K562 treated with DMSO at 1 percent for 48 hours (cell line): Measurements from ENCODE around the gene DLG3. TPM values are rescaled to one million over a fixed set of nuclear protein-coding genes. Genes with fewer than 3 reads are reported as not detected.

Source experiments
- total RNA-seq: library from RNA; unstranded; fragments of 300-600 nt; gene quantifications from 2 replicates; pipeline ENCODE4 v1.2.3, GENCODE V29; 2022; ENCODE audit warnings: low replicate concordance; ENCODE audit errors: extremely low read depth

The DLG3 gene
- not detected in 2 replicates for total RNA-seq

DNA sequence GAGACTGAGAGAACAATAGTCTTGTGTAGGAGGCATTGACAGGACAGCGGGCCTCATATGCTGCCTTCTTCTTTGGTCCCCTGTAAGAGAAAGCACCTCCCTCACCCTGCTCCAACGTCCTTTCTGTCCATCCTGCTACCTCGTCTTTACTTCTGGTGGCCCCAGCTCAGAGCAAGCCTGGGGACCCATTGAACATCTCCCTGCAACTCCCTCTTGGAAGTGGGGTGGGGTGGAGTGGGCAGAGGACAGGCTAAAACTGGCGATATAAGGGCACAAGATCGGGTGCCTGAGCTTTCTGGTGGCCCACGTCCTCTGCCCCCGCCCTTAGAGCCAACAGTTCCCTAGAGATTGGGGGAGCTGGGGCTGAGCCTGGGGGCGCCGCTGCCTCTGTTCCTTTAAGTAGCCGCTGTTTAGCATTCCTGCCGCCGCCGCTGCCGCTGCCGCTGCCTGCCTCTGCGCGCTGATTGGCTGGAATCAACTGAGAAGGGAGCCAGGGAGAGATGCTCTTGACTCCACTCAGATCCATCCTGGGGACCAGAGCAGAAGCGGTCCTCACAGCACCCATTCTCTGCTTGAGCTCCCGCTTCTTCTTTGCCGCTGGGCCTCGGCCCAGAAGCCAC lies at the start of gene DLG3:
DLG3 (plus strand) TSS at position 510 of the 620 bp plus-strand sequence. CDS start 367 bp downstream, outside the sequence.

DNA sequence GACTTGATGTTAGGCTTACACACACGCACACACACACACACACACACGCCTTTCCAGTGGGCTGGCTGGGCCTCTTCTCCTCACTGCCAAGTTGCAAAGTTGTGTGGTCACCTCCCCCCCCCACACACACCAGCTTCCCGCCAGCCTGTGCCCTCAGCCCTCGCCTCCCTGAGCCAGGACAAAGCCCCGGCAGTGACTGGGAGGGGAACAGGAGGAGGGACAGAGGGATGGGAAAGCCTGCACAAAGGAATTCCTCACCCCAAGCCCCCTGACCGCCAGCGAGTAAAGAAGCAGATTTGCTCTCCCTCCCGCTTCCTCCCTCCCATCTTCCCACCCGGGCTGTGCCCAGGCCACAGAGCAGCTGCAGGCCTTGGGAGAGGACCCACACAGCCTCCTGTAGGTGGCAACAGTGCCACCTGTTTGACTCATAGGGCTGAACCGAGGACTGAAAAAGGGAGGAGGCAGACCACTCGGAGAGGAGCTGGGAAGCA lies 21.7 kb upstream of the DLG3 start, which contains the start of gene GDPD2:
GDPD2 (plus strand) TSS at position 464 of the 491 bp plus-strand sequence. CDS start 1,671 bp downstream, outside the sequence.

Other genes with a start within 250 kb of the DLG3 start
- not detected in 2 replicates for gene AWAT1, start 210.2 kb upstream of the DLG3 start, total RNA-seq
- not detected in 2 replicates for gene P2RY4, start 184.6 kb upstream of the DLG3 start, total RNA-seq
- not detected in 2 replicates for gene ARR3, start 176.5 kb upstream of the DLG3 start, total RNA-seq
- gene RAB41, start 162.7 kb upstream of the DLG3 start, total RNA-seq: not detected in 2 replicates
- gene PDZD11, start 154.9 kb upstream of the DLG3 start, total RNA-seq: not detected in 2 replicates
- not detected in 2 replicates for gene KIF4A, start 154.7 kb upstream of the DLG3 start, total RNA-seq
- gene GDPD2, start 21.5 kb upstream of the DLG3 start, total RNA-seq: not detected in 2 replicates